Neural cell (in vitro differentiated cells): ENCODE measurements around the gene MUC6. TPM values are rescaled to one million over a fixed set of nuclear protein-coding genes. Genes with fewer than 3 reads are reported as not detected.

Experiments used
- H2AFZ ChIP-seq: fragments of 200-600, 300-800 bp; sonication (generic), shearing (Covaris generic); 2 replicates; pipeline ENCODE4 v1.6.0; 2014; ENCODE audit warnings: low read depth, mild to moderate bottlenecking, antibody characterized with exemption, low read length, moderate library complexity
- H3F3A ChIP-seq: fragments of 200-600 bp; shearing (Covaris generic); 2 replicates; pipeline ENCODE4 v1.6.1; 2016; ENCODE audit warnings: mild to moderate bottlenecking, moderate library complexity, mixed read lengths, antibody characterized with exemption, low read length; ENCODE audit not compliant: insufficient read depth, poor library complexity, severe bottlenecking
- H3K27ac ChIP-seq: fragments of 200-600, 300-800 bp; sonication (generic), shearing (Covaris generic); 2 replicates; pipeline ENCODE4 v1.5.1; 2014; ENCODE audit warnings: mild to moderate bottlenecking, low read length, moderate library complexity
- H3K27me3 ChIP-seq: fragments of 300-800, 200-600 bp; sonication (generic), shearing (Covaris generic); 2 replicates; pipeline ENCODE4 v1.6.0; 2014; ENCODE audit warnings: mild to moderate bottlenecking, low read depth, low read length, moderate library complexity; ENCODE audit not compliant: insufficient read depth
- H3K36me3 ChIP-seq: fragments of 300-800, 200-600 bp; sonication (generic), shearing (Covaris generic); 2 replicates; pipeline ENCODE4 v1.5.1; 2014; ENCODE audit warnings: mild to moderate bottlenecking, antibody characterized with exemption, low read length, moderate library complexity; ENCODE audit not compliant: insufficient read depth
- H3K4me2 ChIP-seq: fragments of 300-800, 200-600 bp; sonication (generic), shearing (Covaris generic); 2 replicates; pipeline ENCODE4 v1.6.0; 2014; ENCODE audit warnings: mild to moderate bottlenecking, low read length
- H3K4me3 ChIP-seq: fragments of 300-800, 200-600 bp; sonication (generic), shearing (Covaris generic); 2 replicates; pipeline ENCODE4 v1.5.1; 2014; ENCODE audit warnings: mild to moderate bottlenecking, low read length, moderate library complexity
- H3K79me2 ChIP-seq: fragments of 200-600 bp; shearing (Covaris generic); replicated peaks from 2 replicates; pipeline ENCODE4 v1.6.0; 2014; ENCODE audit warnings: mild to moderate bottlenecking, low read length, moderate library complexity; ENCODE audit not compliant: insufficient read depth
- H3K9ac ChIP-seq: fragments of 300-800, 200-600 bp; sonication (generic), shearing (Covaris generic); 2 replicates; pipeline ENCODE4 v1.6.1; 2016; ENCODE audit warnings: mild to moderate bottlenecking, low read length, mixed read lengths
- H3K9me2 ChIP-seq: fragments of 200-600 bp; shearing (Covaris generic); 2 replicates; pipeline ENCODE4 v1.6.1; 2016; ENCODE audit warnings: mild to moderate bottlenecking, low read length, mixed read lengths; ENCODE audit not compliant: insufficient read depth
- H3K9me3 ChIP-seq: fragments of 200-600, 300-800 bp; sonication (generic), shearing (Covaris generic); 2 replicates; pipeline ENCODE4 v1.6.1; 2016; ENCODE audit warnings: mild to moderate bottlenecking, mixed run types, low read length, moderate library complexity, mixed read lengths
- H4K20me1 ChIP-seq: fragments of 200-600 bp; shearing (Covaris generic); 2 replicates; pipeline ENCODE4 v1.6.1; 2016; ENCODE audit warnings: mild to moderate bottlenecking, mixed run types; ENCODE audit not compliant: insufficient read depth
- CTCF ChIP-seq: fragments of 450-650 bp; IDR thresholded peaks from 2 replicates; pipeline ENCODE4 v1.5.1; 2014; ENCODE audit warnings: antibody characterized with exemption, mild to moderate bottlenecking, moderate library complexity; ENCODE audit not compliant: poor library complexity, severe bottlenecking
- EP300 ChIP-seq: fragments of 450-650 bp; conservative IDR thresholded peaks from 2 replicates; pipeline ENCODE4 v1.6.1; 2014; ENCODE audit warnings: antibody characterized with exemption, mild to moderate bottlenecking, moderate library complexity; ENCODE audit not compliant: poor library complexity, severe bottlenecking
- EZH2 ChIP-seq: fragments of 200-600, 300-800 bp; shearing (Covaris generic), sonication (generic); IDR thresholded peaks from 2 replicates; pipeline ENCODE4 v1.6.1; 2014; ENCODE audit warnings: antibody characterized with exemption, low read length, borderline replicate concordance, mild to moderate bottlenecking; ENCODE audit not compliant: insufficient read depth, poor library complexity, severe bottlenecking
- MXI1 ChIP-seq: fragments of 450-650 bp; conservative IDR thresholded peaks from 2 replicates; pipeline ENCODE4 v1.6.1; 2014; ENCODE audit warnings: antibody characterized with exemption, mild to moderate bottlenecking; ENCODE audit not compliant: poor library complexity, severe bottlenecking
- POLR2AphosphoS5 ChIP-seq: IDR thresholded peaks from 2 replicates; pipeline ENCODE4 v1.6.1; 2012
- RAD21 ChIP-seq: fragments of 450-650 bp; conservative IDR thresholded peaks from 2 replicates; pipeline ENCODE4 v1.6.1; 2014; ENCODE audit warnings: antibody characterized with exemption, mild to moderate bottlenecking, moderate library complexity
- REST ChIP-seq: IDR thresholded peaks from 2 replicates; pipeline ENCODE4 v1.6.1; 2012; ENCODE audit warnings: borderline replicate concordance
- SMC3 ChIP-seq: fragments of 450-650 bp; conservative IDR thresholded peaks from 2 replicates; pipeline ENCODE4 v1.6.1; 2014; ENCODE audit warnings: antibody characterized with exemption, mild to moderate bottlenecking, moderate library complexity; ENCODE audit not compliant: poor library complexity
- TAF1 ChIP-seq: IDR thresholded peaks from 2 replicates; pipeline ENCODE4 v1.6.1; 2012; ENCODE audit warnings: low read depth
- polyA plus RNA-seq: library from polyadenylated mRNA; depleted of rRNA; stranded (reverse); fragments of >200 nt; gene quantifications from 2 replicates; pipeline ENCODE4 v1.2.3, GENCODE V29; 2014

Gene MUC6
- polyA plus RNA-seq, 1 donor from 2014 or later = not detected

GRCh38 chr11:1012740-1013630, 23.5 kb downstream of the MUC6 start:
- Histone ChIP-seq H4K20me1 (no peaks in the 10 kb centered on the region), H3K36me3 (no peaks in the 10 kb centered on the region)

More at GRCh38 chr11:1012740-1013630, 23.5 kb downstream of the MUC6 start:
- Histone ChIP-seq H3K4me3 (no peak overlapping the region), H3K9me2 (no peaks in the 10 kb centered on the region), H3K9ac (no peak overlapping the region), H3K27ac (no peak overlapping the region), H2AFZ (no peak overlapping the region), H3F3A (no peaks in the 10 kb centered on the region), H3K79me2 (no peaks in the 10 kb centered on the region), H3K27me3 (no peaks in the 10 kb centered on the region), H3K9me3 (no peaks in the 10 kb centered on the region), H3K4me2 (no peak overlapping the region)
- TF ChIP-seq CTCF (no peak), RAD21 (no peak), EP300 (no peak), POLR2AphosphoS5 (no peak), MXI1 (no peak), EZH2 (no peak), TAF1 (no peak), REST (no peak), SMC3 (no peak)
